HFF-Myc (cell line): ENCODE results near the gene SEMA7A.

ENCODE experiments used
- DNase-seq: peaks from one replicate; pipeline ENCODE4 v3.0.0-alpha.2; 2011; ENCODE audit warnings: low read depth; ENCODE audit errors: extremely low read depth
- H3K4me3 ChIP-seq: replicated peaks from 2 replicates; pipeline ENCODE4 v1.5.1; 2011; ENCODE audit warnings: low read depth, mild to moderate bottlenecking, control low read depth, low read length
- CTCF ChIP-seq: IDR thresholded peaks from 2 replicates; pipeline ENCODE4 v1.5.1; 2012; ENCODE audit warnings: mild to moderate bottlenecking, low read depth, low read length, control low read depth; ENCODE audit errors: missing control alignments

The SEMA7A gene

GRCh38 chr15:74432271-74432967 lies 1.3 kb downstream of the SEMA7A start:
- no peak for DNase-seq
- H3K4me3 ChIP-seq = peak overlapping the region; percentile 71
- no peak for TF ChIP-seq CTCF

GRCh38 chr15:74431645-74432044 lies 2.1 kb downstream of the SEMA7A start:
- no peak for TF ChIP-seq CTCF
- no peak for DNase-seq
- peak overlapping the region; percentile 71 for H3K4me3 ChIP-seq

GRCh38 chr15:74431116-74431515 lies 2.6 kb downstream of the SEMA7A start:
- no peak for TF ChIP-seq CTCF
- peak overlapping the region; percentile 71 for H3K4me3 ChIP-seq
- no peak for DNase-seq

GRCh38 chr15:74430510-74430951 lies 3.2 kb downstream of the SEMA7A start:
- DNase-seq = no peak
- peak overlapping the region; percentile 17 for H3K4me3 ChIP-seq
- no peak for TF ChIP-seq CTCF

- DNase-seq = no peak
- no peak for TF ChIP-seq CTCF
- no peak overlapping the region for H3K4me3 ChIP-seq
Measured at GRCh38 chr15:74429781-74430400, 3.9 kb downstream of the SEMA7A start.

- no peak for TF ChIP-seq CTCF
- H3K4me3 ChIP-seq = no peak overlapping the region
- no peak for DNase-seq
Measured at GRCh38 chr15:74428970-74429780, 4.6 kb downstream of the SEMA7A start.
